HG02870 (cell line): ENCODE data around the gene THAP12.
"Not testable (repeated sequence)": the region's sequence is repeated elsewhere in the genome, so short reads cannot be mapped to it uniquely, and the experiment has no call there.

Source experiments
- ATAC-seq: cut with Tn5 transposase; IDR thresholded peaks from one replicate; pipeline ENCODE4 v1.9.1; 2021; ENCODE audit warnings: mild to moderate bottlenecking, moderate library complexity; ENCODE audit not compliant: unreplicated experiment

Gene THAP12

GRCh38 chr11:76329084-76329648 is 51.8 kb downstream of the THAP12 start:
- ATAC-seq = no peak

- ATAC-seq = no peak
Measured at GRCh38 chr11:76327756-76328388, 53.1 kb downstream of the THAP12 start.

- ATAC-seq = no peak
Measured at GRCh38 chr11:76327202-76327601, 53.7 kb downstream of the THAP12 start.

GRCh38 chr11:76325185-76325584 is 55.7 kb downstream of the THAP12 start:
- ATAC-seq = no peak

- ATAC-seq = no peak
Measured at GRCh38 chr11:76323804-76324203, 57.1 kb downstream of the THAP12 start.

GRCh38 chr11:76323375-76323774 is 57.6 kb downstream of the THAP12 start:
- ATAC-seq = not testable (repeated sequence)

GRCh38 chr11:76322942-76323341 is 58.0 kb downstream of the THAP12 start:
- ATAC-seq = no peak

GRCh38 chr11:76322540-76322939 is 58.4 kb downstream of the THAP12 start:
- ATAC-seq = no peak

GRCh38 chr11:76321820-76322524 is 59.0 kb downstream of the THAP12 start:
- no peak for ATAC-seq

GRCh38 chr11:76321340-76321739 is 59.6 kb downstream of the THAP12 start:
- no peak for ATAC-seq

GRCh38 chr11:76320929-76321328 is 60.0 kb downstream of the THAP12 start:
- no peak for ATAC-seq

GRCh38 chr11:76319798-76320197 is 61.1 kb downstream of the THAP12 start:
- ATAC-seq = not testable (repeated sequence)

- ATAC-seq = peak; percentile 71
Measured at GRCh38 chr11:76318744-76319384, 62.1 kb downstream of the THAP12 start.

GRCh38 chr11:76317296-76317695 is 63.6 kb downstream of the THAP12 start:
- no peak for ATAC-seq

- no peak for ATAC-seq
Measured at GRCh38 chr11:76316726-76317125, 64.2 kb downstream of the THAP12 start.

GRCh38 chr11:76315182-76315853 is 65.6 kb downstream of the THAP12 start:
- ATAC-seq = no peak

GRCh38 chr11:76314741-76315090 is 66.2 kb downstream of the THAP12 start:
- no peak for ATAC-seq

GRCh38 chr11:76313913-76314740 is 66.8 kb downstream of the THAP12 start:
- ATAC-seq = no peak

GRCh38 chr11:76313271-76313670 is 67.7 kb downstream of the THAP12 start:
- ATAC-seq = no peak

- ATAC-seq = no peak
Measured at GRCh38 chr11:76310832-76311595, 69.9 kb downstream of the THAP12 start.
